Measurements from ENCODE around the gene DAZAP2. TPM values are rescaled to one million over a fixed set of nuclear protein-coding genes. Genes with fewer than 3 reads are reported as not detected.

DAZAP2 gene
- total RNA-seq, 1 experiment from 2014 or later: 100 TPM

GRCh38 chr12:51269174-51270066 lies 30.8 kb downstream of the DAZAP2 start:
- Histone ChIP-seq H3K4me1 (peaks cover 13% of the 10 kb centered on the region), H3K4me3 (ENCODE audit: low read depth, low read length) (peak overlapping the region; percentile 85), H3K36me3 (ENCODE audit: control insufficient read depth, insufficient read depth, low read length) (no peaks in the 10 kb centered on the region), H3K27me3 (replicated peaks; ENCODE audit: control insufficient read depth, insufficient read depth, low read length) (no peaks in the 10 kb centered on the region), H3K9me3 (no peaks in the 10 kb centered on the region)
- ChIA-PET CTCF (interaction anchor here (0.6 to 2.7 kb wide), 9 partner anchors 31 to 505 kb away, joined by 3 to 104 read pairs (median 7); partner anchors contain the start of gene DAZAP2), POLR2A (interaction anchor here (0.6 to 3.0 kb wide), 12 partner anchors 23 to 221 kb away, joined by 3 to 51 read pairs (median 6); partner anchors contain the start of genes CSRNP2, DAZAP2, LETMD1 and POU6F1)
- TF ChIP-seq CTCF (IDR thresholded peaks at IDR 0.05; ENCODE audit: insufficient read depth in 1 of 2, low read depth in 1 of 2, low read length in 1 of 2, severe bottlenecking in 1 of 2, unreplicated experiment in 1 of 2): peak; percentile 61 to 83
- H3K27me3 Mint-ChIP-seq (ENCODE audit: insufficient read depth, unreplicated experiment): no peaks in the 10 kb centered on the region
- H3K36me3 Mint-ChIP-seq (ENCODE audit: insufficient read depth, unreplicated experiment): peaks cover 46% of the 10 kb centered on the region
- peaks cover 14% of the 10 kb centered on the region for H3K4me1 Mint-ChIP-seq (ENCODE audit: low read depth, unreplicated experiment)
- BruUV-seq (replicated peaks): no TSS peak
- peak; percentile 89 to 94 for DNase-seq
- intact Hi-C loops (cut with micrococcal nuclease; ENCODE audit: unreplicated experiment): loop anchor here (1.0 to 2.0 kb wide), 2 partner anchors 51 to 72 kb away; no protein-coding TSS in a partner anchor
- H3K4me3 Mint-ChIP-seq (ENCODE audit: unreplicated experiment): peak overlapping the region; percentile 87
- H3K27ac Mint-ChIP-seq (ENCODE audit: unreplicated experiment): peak overlapping the region; percentile 99
- H3K9me3 Mint-ChIP-seq (ENCODE audit: unreplicated experiment): no peaks in the 10 kb centered on the region

- peak within 1 kb of the TSS; percentile 85 for H3K4me3 ChIP-seq (ENCODE audit: low read depth, low read length)
- peak; percentile 1 to 12 for TF ChIP-seq CTCF (IDR thresholded peaks at IDR 0.05; ENCODE audit: insufficient read depth in 1 of 2, low read depth in 1 of 2, low read length in 1 of 2, severe bottlenecking in 1 of 2, unreplicated experiment in 1 of 2)
- intact Hi-C loops (cut with micrococcal nuclease; ENCODE audit: unreplicated experiment): loop anchor here (2.0 kb wide), 1 partner anchor 50 kb away; no protein-coding TSS in a partner anchor
- H3K27me3 ChIP-seq (replicated peaks; ENCODE audit: control insufficient read depth, insufficient read depth, low read length): no peaks in the 10 kb centered on the region
- peaks cover 21% of the 10 kb centered on the region for H3K4me1 ChIP-seq
- Mint-ChIP-seq H3K9me3 (ENCODE audit: unreplicated experiment) (no peaks in the 10 kb centered on the region), H3K27me3 (ENCODE audit: insufficient read depth, unreplicated experiment) (no peaks in the 10 kb centered on the region), H3K4me1 (ENCODE audit: low read depth, unreplicated experiment) (peaks cover 19% of the 10 kb centered on the region), H3K27ac (ENCODE audit: unreplicated experiment) (peak within 1 kb of the TSS; percentile 99), H3K4me3 (ENCODE audit: unreplicated experiment) (peak within 1 kb of the TSS; percentile 87), H3K36me3 (ENCODE audit: insufficient read depth, unreplicated experiment) (peaks cover 44% of the 10 kb centered on the region)
- ChIA-PET POLR2A (interaction anchor here (0.6 to 3.0 kb wide), 17 partner anchors 22 to 329 kb away, joined by 3 to 51 read pairs (median 4); partner anchors contain the start of genes CSRNP2, DAZAP2, LETMD1 and POU6F1), CTCF (interaction anchor here (0.6 to 2.7 kb wide), 12 partner anchors 17 to 505 kb away, joined by 3 to 104 read pairs (median 4); partner anchors contain the start of genes DAZAP2 and POU6F1)
- DNase-seq: peak; percentile 94 to 99
- BruUV-seq (replicated peaks): TSS peak; percentile 80
- no peaks in the 10 kb centered on the region for H3K9me3 ChIP-seq
- no peaks in the 10 kb centered on the region for H3K36me3 ChIP-seq (ENCODE audit: control insufficient read depth, insufficient read depth, low read length)
Measured at GRCh38 chr12:51270067-51270950, 31.7 kb downstream of the DAZAP2 start, which contains the start of gene SMAGP. Gene SMAGP (minus strand): TSS chr12:51270415. CDS start chr12:51269278, 1,137 bp downstream.

Measured in Caco-2 (cell line).